Left cardiac atrium (tissue), 4 donors: Measurements from ENCODE around the gene FURIN. TPM values are rescaled to one million over a fixed set of nuclear protein-coding genes. Genes with fewer than 3 reads are reported as not detected.
"Not testable (repeated sequence)": the region's sequence is repeated elsewhere in the genome, so short reads cannot be mapped to it uniquely, and the experiment has no call there.

Experiments
- ATAC-seq, 2 donors: fragments of 200-7000 bp; cut with Tn5 transposase; one replicate each; pipeline ENCODE4 v1.9.1; 2020; ENCODE audit warnings: mild to moderate bottlenecking in 2 of 2, moderate library complexity in 2 of 2
- DNase-seq: peaks from one replicate; pipeline ENCODE4 v3.0.0-alpha.2; 2020
- intact Hi-C, 2 donors: fragments of 100-400 bp; cut with DNase I; formaldehyde crosslinking; loops; one replicate each; pipeline versions ENCODE4 v1.14.1 to v1.15.1; 2022 to 2023
- total RNA-seq, 2 donors: library from RNA; stranded (reverse); fragmentation: NEBNext Ultra II Directional; extraction: Animal tissue kit (Norgen Biotek cat#: 25700); gene quantifications; one replicate each; pipeline ENCODE4 v1.2.1, GENCODE V29; 2021
- donor health status: DM: no; HTN: yes; CAD: no.
- donor health status: DM: no; HTN: yes; CAD: no; lungs with severe emphysema.
- donor health status: DM: yes; HTN: yes; CAD: no.
- donor health status: Dilated cardiomyopathy.

The FURIN gene
- total RNA-seq, 2 donors from 2014 or later, result 57.7 to 78.6 TPM

DNA sequence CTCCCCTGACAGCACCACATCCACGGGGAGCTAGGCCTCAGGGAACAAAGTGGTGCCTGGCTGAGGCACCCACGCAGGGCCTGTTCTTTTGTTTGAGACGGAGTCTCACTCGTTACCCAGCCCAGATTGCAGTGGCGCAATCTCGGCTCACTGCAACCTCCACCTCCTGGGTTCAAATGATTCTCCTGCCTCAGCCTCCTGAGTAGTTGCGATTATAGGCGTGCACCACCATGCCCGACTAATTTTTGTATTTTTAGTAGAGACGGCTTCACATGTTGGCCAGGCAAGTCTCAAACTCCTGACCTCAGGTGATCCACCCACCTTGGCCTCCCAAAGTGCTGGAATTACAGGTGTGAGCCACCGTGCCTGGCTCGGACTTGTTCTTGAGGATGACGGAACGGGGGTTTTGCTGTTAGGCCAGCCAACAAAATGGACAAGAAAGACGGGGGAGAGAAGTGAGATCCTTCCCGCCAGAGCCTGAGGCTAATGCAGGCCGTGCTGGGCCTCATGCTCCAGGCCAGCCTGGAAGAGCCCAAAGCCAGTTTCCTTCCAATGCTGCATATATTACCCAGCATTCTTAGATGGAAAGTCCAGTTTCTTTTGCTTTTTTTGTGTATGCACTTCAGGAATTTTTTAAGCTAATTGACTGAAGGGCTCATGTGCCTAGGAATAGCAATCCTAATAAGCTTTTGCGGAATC lies 28.1 kb upstream of the FURIN start:
- no peak for DNase-seq
- intact Hi-C loops, result no loop called here
- no peak for ATAC-seq

- ATAC-seq (no peak), DNase-seq (no peak)
- intact Hi-C loops, result no loop called here
These were observed 27.4 kb upstream of the FURIN start for GRCh38 chr15:90840954-90841353.

- ATAC-seq (peak in 1 of 2 donors; percentile 36), DNase-seq (no peak)
- intact Hi-C loops, result no loop called here
These were observed 23.7 kb upstream of the FURIN start for GRCh38 chr15:90844696-90845095.

DNA sequence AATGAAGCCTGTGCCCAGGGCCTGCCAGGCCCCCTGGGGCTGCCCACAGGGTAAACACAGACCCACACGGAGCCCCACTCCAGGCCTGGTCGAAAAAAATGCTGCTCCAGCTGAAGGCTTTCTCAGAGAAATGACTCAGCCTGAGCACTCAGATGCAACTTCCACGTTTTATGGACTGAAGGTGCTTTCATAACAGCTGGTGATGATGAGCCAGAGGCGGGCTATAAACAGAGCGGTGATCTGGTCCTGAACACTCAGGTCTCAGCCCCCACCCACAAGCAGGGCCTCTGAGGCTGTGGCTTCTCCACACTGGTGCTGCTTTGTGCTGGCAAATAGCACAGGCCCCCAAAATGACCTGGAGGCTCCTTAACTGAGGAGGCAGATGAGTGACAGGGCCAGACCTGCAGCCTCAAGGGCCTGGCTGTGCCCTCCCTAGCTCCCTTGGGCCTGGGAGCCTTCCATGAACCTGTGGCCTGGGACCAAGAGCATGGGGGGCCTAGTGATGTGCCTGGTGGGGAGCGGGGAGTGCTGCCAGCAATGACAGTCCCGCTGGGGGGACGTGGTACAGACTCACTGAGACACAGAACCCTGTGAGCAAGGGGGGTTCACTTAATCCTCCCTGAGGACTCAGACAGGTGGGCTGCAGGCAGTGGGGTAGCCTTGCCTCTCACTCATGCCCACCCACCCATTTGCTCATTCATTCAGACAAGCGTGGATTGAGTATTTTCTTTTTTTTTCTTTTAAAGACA lies 23.0 kb upstream of the FURIN start:
- intact Hi-C loops, result no loop called here
- ATAC-seq (peak in 1 of 2 donors; percentile 82), DNase-seq (peak; percentile 35)

GRCh38 chr15:90849424-90849823 lies 19.0 kb upstream of the FURIN start:
- intact Hi-C loops, ATAC-seq, DNase-seq: not testable (repeated sequence)

DNA sequence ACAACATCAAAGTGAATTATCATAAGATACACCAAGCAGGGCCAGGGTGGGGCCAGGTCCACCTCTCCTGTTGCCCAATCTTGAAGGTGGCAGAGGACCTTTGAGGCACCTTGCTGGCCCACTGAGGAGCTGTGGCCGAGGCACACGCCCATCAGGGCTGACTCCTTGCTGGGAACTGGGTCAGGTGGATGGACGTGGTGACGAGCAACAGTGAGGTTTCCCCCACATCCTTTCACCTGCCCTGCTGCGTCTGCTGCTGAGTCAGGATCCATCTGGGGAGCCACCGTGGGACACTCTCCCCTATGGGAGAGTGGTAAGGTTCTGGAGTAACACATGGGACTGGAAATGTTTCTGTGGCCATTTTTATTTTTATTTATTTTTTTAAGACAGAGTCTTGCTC lies 17.3 kb upstream of the FURIN start:
- ATAC-seq (no peak), DNase-seq (no peak)
- intact Hi-C loops, result no loop called here

- ATAC-seq, result no peak
- intact Hi-C loops, result no loop called here
- DNase-seq, result no peak
These were observed 16.4 kb upstream of the FURIN start for GRCh38 chr15:90851940-90852339.

GRCh38 chr15:90855139-90855538 lies 13.2 kb upstream of the FURIN start:
- intact Hi-C loops, result no loop called here

GRCh38 chr15:90857337-90857736 lies 11.1 kb upstream of the FURIN start:
- ATAC-seq, result no peak

More at GRCh38 chr15:90855139-90855538, 13.2 kb upstream of the FURIN start:
- no peak for DNase-seq
- ATAC-seq, result no peak

GRCh38 chr15:90857883-90858443 lies 10.4 kb upstream of the FURIN start:
- intact Hi-C loops, result no loop called here
- DNase-seq, result no peak
- no peak for ATAC-seq

More at GRCh38 chr15:90857337-90857736, 11.1 kb upstream of the FURIN start:
- no peak for DNase-seq
- intact Hi-C loops, result no loop called here

DNA sequence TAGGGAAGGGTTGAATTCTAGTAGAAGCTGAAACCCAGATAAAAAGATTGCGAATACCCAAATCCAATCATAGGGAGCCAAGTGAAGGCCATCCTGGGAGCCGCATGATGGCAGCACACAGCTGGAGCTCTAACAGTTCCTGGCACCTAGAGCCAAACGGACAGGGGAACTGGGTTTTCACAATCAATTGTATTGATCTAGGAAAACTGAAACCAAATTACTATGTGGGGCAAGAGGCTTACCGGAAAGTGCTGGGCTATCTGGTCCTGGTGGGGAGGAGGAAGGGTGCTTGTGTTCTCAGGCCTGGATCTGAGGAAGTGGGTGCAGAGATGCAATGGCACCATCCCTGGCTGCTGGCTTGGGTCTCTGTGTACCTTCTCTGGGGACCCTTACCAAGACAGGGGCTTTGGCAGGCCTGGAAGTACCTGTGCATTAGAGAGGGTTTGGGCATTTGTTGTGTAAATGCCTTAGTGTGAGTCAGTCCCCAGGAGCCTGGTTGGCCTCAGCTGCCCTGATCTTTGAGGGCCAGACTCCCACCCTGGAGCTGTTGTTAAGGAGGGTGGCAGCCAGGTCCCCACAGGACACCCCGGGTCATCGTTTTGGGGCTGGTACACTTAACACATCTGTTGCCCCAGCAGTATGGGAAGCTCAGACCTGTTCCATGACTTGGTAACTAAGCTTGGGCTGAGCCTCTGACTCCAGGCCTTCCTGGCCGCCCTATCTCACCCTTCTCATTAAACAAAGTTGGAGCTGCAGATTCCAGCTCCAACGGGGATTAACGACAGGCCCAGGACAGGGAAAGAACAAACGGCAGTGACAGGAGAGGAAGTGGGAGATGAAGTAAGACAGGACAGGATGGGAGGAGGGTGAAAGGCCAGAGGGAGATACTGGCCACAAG lies 8.9 kb upstream of the FURIN start:
- DNase-seq (no peak), ATAC-seq (peak; percentile 35 to 44)
- intact Hi-C loops, result no loop called here

GRCh38 chr15:90860450-90860849 lies 7.9 kb upstream of the FURIN start:
- DNase-seq, result no peak
- intact Hi-C loops, result no loop called here
- peak in 1 of 2 donors; percentile 14 for ATAC-seq

DNA sequence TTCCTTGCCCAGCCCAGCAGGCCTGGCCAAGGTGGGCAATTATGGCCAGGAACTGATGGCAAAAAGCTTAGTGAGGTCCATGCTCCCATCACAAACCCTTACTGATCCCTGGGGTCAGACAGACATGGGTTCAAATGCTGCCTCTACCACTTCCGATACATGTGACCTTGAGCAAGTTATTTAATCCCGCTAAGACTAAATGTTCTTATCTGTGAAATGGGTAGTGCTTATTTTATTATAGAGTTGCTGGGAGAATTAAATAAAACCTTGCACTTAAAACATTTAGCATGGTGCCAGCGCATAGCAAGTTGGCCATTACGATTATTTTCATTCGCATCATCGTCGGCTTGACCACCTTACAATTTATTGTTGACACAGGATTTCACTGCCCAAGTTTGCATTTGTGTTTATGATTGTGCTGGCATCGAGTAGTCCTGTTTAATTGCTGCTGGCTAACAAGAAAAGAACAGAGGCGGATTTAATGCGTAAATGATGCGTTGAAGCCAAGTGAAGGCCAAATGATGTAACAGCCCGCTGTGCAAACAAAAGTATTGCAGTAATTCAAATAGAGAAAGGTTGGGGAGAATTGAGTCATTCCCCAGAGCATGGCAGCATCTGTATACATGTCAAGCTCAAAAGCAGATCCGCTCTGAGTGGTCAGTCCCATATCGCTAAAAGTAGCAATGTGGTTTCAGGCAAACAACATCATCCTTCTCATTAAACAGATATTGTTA lies 7.3 kb upstream of the FURIN start:
- DNase-seq (no peak), ATAC-seq (no peak)
- intact Hi-C loops, result no loop called here

DNA sequence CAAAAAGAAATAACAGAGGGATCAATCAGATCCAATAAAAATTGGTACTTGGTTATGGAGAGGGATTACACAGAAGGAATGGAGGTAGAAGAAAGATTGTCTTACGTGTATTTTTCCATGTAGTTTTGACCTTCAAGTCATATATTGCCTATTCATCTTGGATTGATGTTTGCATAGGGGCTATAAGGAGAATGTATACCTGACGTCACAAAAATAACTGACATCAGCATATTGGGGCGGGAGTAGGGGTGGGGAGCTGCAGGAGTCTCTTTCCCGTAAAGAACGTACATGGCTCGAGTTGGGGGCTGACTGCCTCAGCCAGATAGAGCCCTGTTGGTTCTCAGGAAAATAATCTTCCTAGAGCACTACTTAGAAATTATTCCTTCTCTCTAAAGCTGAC lies 5.9 kb upstream of the FURIN start:
- DNase-seq (no peak), ATAC-seq (no peak)
- intact Hi-C loops, result no loop called here

DNA sequence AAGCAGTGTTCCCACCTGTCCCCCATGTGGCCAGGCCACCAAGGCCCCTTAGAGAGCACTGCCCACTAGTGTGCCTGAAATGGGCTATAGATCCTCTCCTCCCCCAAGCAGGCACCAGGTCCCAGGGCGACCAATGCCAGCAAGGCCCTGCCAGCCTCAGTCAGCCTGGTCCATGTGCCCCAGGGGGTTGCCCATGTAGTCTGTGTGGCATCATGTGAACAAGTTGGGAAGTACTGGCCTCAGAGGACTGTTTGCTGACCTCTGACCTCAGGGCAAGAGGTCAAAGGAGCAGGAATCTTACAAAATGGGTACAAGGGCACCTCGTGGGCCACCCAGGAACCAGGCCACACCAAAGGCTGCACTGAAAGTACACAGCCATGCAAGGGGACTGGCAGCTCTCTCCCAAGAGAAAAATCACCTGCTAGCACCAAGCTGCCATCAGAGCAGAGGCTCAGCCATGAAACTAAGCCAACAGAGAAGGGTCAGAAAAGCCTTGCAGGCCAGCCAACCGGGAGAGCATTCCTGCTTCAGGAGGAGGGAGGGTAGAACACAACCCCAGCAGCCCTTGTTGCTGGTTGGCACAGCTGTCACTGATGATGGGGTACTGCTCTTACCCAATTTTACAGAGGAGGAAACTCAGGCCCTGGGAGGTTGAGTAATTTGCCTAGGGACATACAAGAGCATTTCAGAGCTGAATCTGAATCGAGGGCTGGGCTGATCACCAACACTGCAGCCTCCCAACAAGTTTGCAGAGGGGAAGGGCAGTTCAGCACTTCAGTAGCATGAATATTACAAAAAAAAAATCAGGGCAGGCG lies 5.2 kb upstream of the FURIN start:
- peak; percentile 57 to 77 for ATAC-seq
- DNase-seq, result no peak
- intact Hi-C loops, result no loop called here

- DNase-seq, result no peak
- intact Hi-C loops, result no loop called here
- no peak for ATAC-seq
These were observed 4.4 kb upstream of the FURIN start for GRCh38 chr15:90863987-90864386.

DNA sequence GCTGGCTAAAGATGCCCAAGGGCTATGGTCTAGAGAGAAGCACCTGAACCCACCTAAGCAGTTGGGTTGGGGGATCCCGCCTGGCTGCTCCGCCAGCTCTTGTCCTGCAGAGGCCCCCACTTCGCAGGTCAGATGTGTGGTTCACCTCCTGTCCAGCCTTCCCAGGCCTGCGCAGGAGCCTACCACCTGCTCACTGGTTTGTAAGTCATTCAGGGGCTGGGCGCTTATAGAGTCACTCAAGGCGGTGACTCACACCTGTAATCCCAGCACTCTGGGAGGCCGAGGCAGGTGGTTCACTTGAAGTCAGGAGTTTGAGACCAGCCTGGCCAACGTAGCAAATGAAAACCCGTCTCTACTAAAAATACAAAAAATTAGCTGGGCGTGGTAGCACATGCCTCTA lies 3.9 kb upstream of the FURIN start:
- no peak for DNase-seq

DNA sequence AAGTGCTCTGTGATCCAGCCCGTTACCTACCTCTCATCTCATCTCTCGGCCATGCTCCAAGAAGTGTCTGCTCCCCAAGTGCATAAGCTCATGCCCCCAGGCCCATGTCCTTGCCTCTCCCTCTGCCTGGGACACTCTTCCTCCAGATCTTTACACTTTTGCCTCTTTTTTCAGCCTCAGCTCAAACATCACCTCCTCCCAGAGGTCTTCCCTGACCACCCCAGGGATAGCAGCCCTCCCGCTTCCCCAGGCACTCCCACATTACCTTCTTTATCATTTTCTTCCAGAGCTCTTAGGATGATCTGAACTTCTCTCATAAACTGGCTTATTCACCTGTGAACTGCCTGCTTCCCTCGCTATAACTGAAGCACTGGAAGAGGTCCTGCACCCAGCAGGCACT lies 2.7 kb upstream of the FURIN start:
- intact Hi-C loops, result no loop called here
- DNase-seq (no peak), ATAC-seq (no peak)

More for the DNA sequence above, 3.9 kb upstream of the FURIN start:
- intact Hi-C loops, result no loop called here
- no peak for ATAC-seq
